CD4-positive, alpha-beta T cell treated with Interferon gamma for 1 hour (primary cell): ENCODE measurements around the gene SEMA4D.

Experiments
- DNase-seq: peaks from one replicate; pipeline ENCODE4 v3.0.0-alpha.2; 2020

The SEMA4D gene

GRCh38 chr9:89364666-89365531, 133.0 kb downstream of the SEMA4D start:
- no peak for DNase-seq

- DNase-seq = no peak
Observed at GRCh38 chr9:89363921-89364665, 133.8 kb downstream of the SEMA4D start.

DNA sequence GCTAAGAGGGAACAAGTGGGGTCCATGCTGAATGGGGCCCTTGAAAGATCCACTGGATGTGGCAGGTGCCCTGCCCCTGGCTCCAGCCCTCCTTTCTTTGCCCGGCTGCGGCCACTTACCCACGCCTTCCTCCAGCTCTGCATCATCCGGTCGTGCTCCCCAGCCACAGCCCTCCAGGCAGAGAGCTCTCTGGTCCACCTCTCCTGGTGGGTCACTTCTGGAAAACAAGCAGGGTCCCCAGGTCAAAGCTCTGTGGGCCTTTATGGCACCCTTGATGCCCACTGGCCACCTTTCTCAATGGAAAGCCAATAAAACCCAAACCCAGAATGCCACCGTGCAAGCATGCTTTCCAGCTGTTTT, 134.6 kb downstream of the SEMA4D start:
- DNase-seq = no peak

DNA sequence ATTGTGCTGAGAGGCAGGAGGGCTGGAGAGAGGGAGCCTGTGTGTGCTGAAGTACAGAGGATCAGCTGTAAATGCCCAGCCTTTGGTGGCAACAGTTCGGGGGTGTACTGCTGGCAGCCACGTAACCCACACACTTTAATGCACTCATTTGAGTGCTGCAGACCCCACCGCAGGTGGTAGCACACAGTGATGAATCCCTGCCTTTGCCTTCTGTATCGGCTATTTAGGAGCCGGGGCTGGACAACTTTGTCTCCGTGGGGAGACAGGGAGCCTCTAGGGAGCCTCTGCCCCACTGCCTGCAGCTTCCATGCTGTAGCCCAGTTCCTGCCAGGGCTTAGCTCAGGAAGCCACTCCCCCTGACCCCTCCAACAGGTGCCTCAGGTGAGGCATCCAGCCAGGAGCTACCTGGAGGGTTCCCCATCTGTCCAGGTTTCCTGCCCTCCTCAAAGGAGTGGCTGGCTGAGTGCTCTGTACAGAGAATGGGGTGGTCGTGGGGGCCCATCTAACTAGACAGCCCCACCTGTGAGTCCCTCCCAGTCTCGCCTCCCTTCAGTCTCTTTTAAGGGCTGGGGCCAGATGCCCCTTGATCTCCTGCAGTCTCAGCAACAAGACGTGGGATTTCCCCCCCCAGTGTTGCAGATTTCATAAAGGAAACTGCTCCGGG, 135.1 kb downstream of the SEMA4D start:
- DNase-seq = no peak

- no peak for DNase-seq
Observed at GRCh38 chr9:89361816-89362646, 135.9 kb downstream of the SEMA4D start.

DNA sequence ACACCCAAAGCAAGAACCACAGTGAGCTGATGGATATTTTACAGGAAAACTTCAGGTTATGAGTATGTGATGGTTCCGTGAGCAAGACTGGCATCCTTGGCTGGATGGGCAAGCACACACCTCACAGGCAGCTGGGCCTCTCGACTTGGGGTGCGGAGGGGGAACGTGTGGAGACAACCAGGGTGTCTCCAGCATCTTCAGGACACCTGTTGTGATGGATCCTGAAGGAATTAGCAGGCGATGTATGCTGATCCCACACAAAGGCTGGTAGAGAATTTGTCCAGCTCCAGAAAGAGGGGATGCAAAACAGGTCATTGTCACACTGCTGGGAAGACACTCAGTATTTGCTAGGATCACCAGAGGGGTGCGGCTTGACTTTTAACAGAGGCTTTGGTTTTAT, 136.9 kb downstream of the SEMA4D start:
- no peak for DNase-seq

DNA sequence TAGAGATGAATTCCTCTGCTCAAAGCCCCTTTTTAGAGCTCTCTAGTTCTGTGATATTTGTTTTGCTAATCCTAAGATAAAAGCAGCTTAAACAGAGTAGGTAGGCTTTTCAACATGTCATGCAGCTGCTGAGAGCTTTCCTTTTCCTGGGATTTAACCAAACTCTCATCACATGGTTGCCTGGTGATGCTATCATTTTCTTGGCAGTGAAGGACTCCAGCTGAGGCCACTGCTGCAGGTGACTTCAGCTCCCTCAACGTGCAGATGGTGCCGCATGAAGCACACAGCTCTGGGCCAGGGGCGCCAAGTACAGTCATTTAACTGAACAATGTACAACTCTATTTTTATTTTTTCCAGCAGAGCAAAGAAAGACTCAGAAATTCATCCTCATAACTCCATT, 137.4 kb downstream of the SEMA4D start:
- no peak for DNase-seq

GRCh38 chr9:89359751-89360261, 138.1 kb downstream of the SEMA4D start:
- DNase-seq = no peak

DNA sequence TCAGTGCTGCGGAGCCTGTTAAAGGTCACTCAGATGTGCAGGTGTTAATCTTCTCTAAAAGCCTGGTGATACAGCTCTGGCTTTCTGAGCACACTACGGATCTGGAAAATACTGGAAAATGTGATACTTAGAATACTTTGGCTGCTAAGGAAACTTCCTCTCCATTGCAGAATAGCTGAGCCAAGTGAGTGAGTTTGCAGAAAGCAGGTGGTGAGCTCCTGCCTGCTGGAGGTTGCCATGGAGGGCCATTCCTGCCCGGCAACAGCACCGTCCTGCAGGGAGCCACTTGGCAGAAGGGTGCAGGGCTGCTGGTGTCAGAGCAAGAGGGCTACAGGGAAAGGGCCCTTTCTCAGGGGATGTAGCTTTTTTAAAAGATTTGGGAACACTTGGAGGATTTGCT, 138.9 kb downstream of the SEMA4D start:
- DNase-seq = no peak

- no peak for DNase-seq
Observed at GRCh38 chr9:89358376-89358916, 139.5 kb downstream of the SEMA4D start.

DNA sequence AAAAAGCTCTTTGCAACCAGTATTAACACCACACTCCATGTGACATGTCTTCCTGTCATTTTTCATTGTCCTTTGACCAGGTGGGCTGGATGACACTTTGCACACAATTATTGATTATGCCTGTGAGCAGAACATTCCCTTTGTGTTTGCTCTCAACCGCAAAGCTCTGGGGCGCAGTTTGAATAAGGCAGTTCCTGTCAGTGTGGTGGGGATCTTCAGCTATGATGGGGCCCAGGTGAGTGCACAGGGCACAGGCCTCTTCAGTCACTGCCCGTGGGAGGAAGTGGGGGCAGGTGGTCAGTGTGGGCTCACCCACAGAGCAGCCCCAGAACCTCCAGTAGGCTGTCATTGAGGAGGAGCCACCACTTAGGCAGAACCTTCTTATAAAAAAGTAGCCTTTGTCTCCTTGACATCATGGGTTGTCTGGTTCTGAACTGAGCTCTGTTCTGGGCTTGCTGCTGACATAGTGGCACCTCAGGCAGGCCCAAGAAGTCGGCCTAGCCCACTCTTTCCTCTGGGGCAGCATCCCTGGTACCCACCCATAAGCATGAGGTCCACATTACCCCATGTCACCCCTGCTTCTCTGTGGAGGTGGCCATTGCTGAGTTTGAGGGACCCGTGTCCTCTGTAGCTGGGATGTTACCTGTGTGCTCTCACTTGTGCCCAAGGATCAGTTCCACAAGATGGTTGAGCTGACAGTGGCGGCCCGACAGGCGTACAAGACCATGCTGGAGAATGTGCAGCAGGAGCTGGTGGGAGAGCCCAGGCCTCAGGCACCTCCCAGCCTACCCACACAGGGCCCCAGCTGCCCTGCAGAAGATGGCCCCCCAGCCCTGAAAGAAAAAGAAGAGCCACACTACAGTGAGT, 140.3 kb downstream of the SEMA4D start:
- no peak for DNase-seq

GRCh38 chr9:89356782-89357181, 141.1 kb downstream of the SEMA4D start:
- no peak for DNase-seq

- no peak for DNase-seq
Observed at GRCh38 chr9:89354471-89354870, 143.4 kb downstream of the SEMA4D start.

DNA sequence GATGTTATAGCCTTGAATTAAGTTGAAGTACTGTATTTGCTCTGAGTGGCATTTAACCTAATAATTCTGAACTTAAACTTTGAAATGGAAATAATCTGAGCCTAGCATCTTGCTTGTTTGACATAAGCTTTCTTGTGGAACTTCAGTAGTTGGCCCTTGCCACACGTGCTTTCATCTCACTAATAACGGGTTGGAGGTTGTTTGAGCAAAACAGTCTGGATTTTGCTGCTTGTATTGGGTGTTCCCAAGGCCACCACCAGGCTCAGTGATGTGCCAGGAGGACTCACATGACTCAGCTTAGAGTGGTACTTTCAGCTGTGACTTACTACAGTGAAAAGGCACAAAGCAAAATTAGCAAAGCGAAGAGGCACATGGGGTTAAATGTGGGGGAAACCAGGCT, 143.9 kb downstream of the SEMA4D start:
- DNase-seq = no peak

GRCh38 chr9:89352874-89353649, 144.9 kb downstream of the SEMA4D start:
- DNase-seq = no peak

DNA sequence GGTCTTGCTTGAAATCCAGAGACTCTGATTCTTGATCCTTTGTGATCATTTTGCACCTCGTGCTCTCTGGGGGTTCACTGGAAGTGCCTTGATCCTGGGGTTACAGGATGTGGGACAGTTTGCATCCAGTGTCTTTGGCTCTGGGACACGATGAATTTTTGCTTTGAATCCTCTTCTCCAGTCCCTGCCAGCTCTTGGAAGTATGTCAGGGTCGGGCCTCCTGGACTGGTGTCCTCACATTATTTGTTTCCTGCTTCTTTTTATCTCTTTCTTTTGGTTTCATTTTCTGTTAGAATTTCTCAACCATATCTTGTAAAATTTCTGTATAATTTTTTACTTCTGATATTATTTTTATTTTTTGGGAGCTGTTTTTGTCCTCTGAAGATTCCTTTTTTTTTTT, 145.5 kb downstream of the SEMA4D start:
- DNase-seq = no peak

GRCh38 chr9:89351584-89352300, 146.2 kb downstream of the SEMA4D start:
- DNase-seq = no peak

- DNase-seq = no peak
Observed at GRCh38 chr9:89350988-89351557, 146.8 kb downstream of the SEMA4D start.

DNA sequence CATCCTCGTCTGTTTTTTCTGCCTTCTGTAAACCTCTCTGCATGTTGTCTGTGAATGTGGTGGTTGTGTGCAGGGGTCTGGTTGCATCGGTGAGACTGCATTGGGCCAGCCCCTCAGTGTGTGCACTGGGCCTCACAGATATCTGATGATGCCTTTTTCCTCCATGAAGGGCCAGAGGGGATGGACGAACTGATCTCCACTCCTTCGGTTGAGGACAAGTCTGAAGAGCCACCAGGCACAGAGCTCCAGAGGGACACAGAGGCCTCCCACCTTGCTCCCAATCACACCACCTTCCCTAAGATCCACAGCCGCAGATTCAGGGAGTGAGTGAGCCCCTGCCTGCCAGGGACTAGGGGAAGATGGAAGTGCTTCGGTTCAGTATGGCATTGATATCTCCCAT, 148.3 kb downstream of the SEMA4D start:
- no peak for DNase-seq
